Measurements from ENCODE around the gene TSEN54.
"Not testable (repeated sequence)": the region's sequence is repeated elsewhere in the genome, so short reads cannot be mapped to it uniquely, and the experiment has no call there.

The TSEN54 gene

GRCh38 chr17:75518983-75519537 is 2.7 kb downstream of the TSEN54 start:
- no peak for DNase-seq (ENCODE audit: low read depth)

- DNase-seq (ENCODE audit: low read depth), result not testable (repeated sequence)
These were observed 4.1 kb downstream of the TSEN54 start for GRCh38 chr17:75520413-75520812.

- DNase-seq (ENCODE audit: low read depth), result no peak
These were observed 5.0 kb downstream of the TSEN54 start for GRCh38 chr17:75521290-75521689.

- DNase-seq (ENCODE audit: low read depth), result no peak
These were observed 5.8 kb downstream of the TSEN54 start for GRCh38 chr17:75521951-75522727.

- no peak for DNase-seq (ENCODE audit: low read depth)
These were observed 7.3 kb downstream of the TSEN54 start for GRCh38 chr17:75523647-75524046.

- no peak for DNase-seq (ENCODE audit: low read depth)
These were observed 8.1 kb downstream of the TSEN54 start for GRCh38 chr17:75524269-75524969.

GRCh38 chr17:75524970-75525805 is 8.9 kb downstream of the TSEN54 start, which contains the start of gene LLGL2:
Gene LLGL2, plus strand, starts transcription at chr17:75525697. Its CDS starts 17,730 bp downstream, at chr17:75543427.
- peak; percentile 53 for DNase-seq (ENCODE audit: low read depth)

GRCh38 chr17:75525806-75526554 is 9.7 kb downstream of the TSEN54 start:
- DNase-seq (ENCODE audit: low read depth), result no peak

- DNase-seq (ENCODE audit: low read depth), result no peak
These were observed 10.4 kb downstream of the TSEN54 start for GRCh38 chr17:75526555-75527270.

- DNase-seq (ENCODE audit: low read depth), result no peak
These were observed 14.8 kb downstream of the TSEN54 start for GRCh38 chr17:75530837-75531720.

GRCh38 chr17:75531721-75532072 is 15.4 kb downstream of the TSEN54 start:
- no peak for DNase-seq (ENCODE audit: low read depth)

GRCh38 chr17:75535119-75535537 is 18.8 kb downstream of the TSEN54 start:
- peak; percentile 29 for DNase-seq (ENCODE audit: low read depth)

GRCh38 chr17:75535871-75536270 is 19.5 kb downstream of the TSEN54 start:
- no peak for DNase-seq (ENCODE audit: low read depth)

- DNase-seq (ENCODE audit: low read depth), result no peak
These were observed 20.0 kb downstream of the TSEN54 start for GRCh38 chr17:75536366-75536765.

- DNase-seq (ENCODE audit: low read depth), result no peak
These were observed 23.8 kb downstream of the TSEN54 start for GRCh38 chr17:75539967-75540729.

GRCh38 chr17:75540923-75541503 is 24.7 kb downstream of the TSEN54 start:
- DNase-seq (ENCODE audit: low read depth), result no peak

GRCh38 chr17:75542229-75542628 is 25.9 kb downstream of the TSEN54 start:
- DNase-seq (ENCODE audit: low read depth), result no peak

GRCh38 chr17:75542728-75543336 is 26.5 kb downstream of the TSEN54 start:
- DNase-seq (ENCODE audit: low read depth), result no peak
